Tibial artery (tissue), 4 donors: ENCODE measurements around the gene PEX7.

Source experiments
- DNase-seq, 2 donors: peaks; one replicate each; pipeline ENCODE4 v3.0.0-alpha.2; 2019
- H3K27ac ChIP-seq, 2 donors: fragments of 200-600 bp; sonication (generic) in 1 of 2; 1 replicate in 1 of 2; 2 replicates in 1 of 2; pipeline ENCODE4 v1.5.1; 2018 to 2019; ENCODE audit warnings: mild to moderate bottlenecking in 1 of 2
- H3K27me3 ChIP-seq, 2 donors: fragments of 200-600 bp; sonication (generic) in 1 of 2; one replicate each; pipeline versions ENCODE4 v1.5.1 to v1.6.0; 2016 to 2019
- H3K36me3 ChIP-seq, 3 donors: fragments of 200-600 bp; sonication (generic) in 2 of 3; one replicate each; pipeline ENCODE4 v1.5.1; 2016 to 2019; ENCODE audit warnings: mild to moderate bottlenecking in 2 of 3
- H3K4me1 ChIP-seq, 4 donors: fragments of 200-600 bp; sonication (generic) in 2 of 4; 1 replicate in 3 of 4; 2 replicates in 1 of 4; pipeline ENCODE4 v1.5.1; 2016 to 2019
- H3K4me3 ChIP-seq, 2 donors: fragments of 200-600 bp; sonication (generic) in 1 of 2; 1 replicate in 1 of 2; 2 replicates in 1 of 2; pipeline ENCODE4 v1.5.1; 2018 to 2019; ENCODE audit warnings: mild to moderate bottlenecking in 2 of 2
- H3K9me3 ChIP-seq, 3 donors: fragments of 200-600 bp; sonication (generic) in 1 of 3; one replicate each; pipeline ENCODE4 v1.5.1; 2016 to 2019
- CTCF ChIP-seq, 2 experiments: fragments of 200-600 bp in 1 of 2; fragments of 450-650 bp in 1 of 2; IDR thresholded peaks; one replicate each; pipeline ENCODE4 v1.5.1; 2017 to 2019; ENCODE audit warnings: antibody characterized with exemption in 2 of 2, mild to moderate bottlenecking in 1 of 2, moderate library complexity in 1 of 2
- intact Hi-C: fragments of 100-400 bp; cut with DNase I; formaldehyde crosslinking; loops from one replicate; pipeline ENCODE4 v1.15.0; 2023; ENCODE audit warnings: low total_unique reads

PEX7 gene

GRCh38 chr6:136889271-136890193 is 67.1 kb downstream of the PEX7 start:
- no peaks in the 10 kb centered on the region for H3K9me3 ChIP-seq
- H3K27me3 ChIP-seq = no peaks in the 10 kb centered on the region
- H3K4me3 ChIP-seq = no peak overlapping the region
- H3K4me1 ChIP-seq = no peaks in the 10 kb centered on the region
- no peak overlapping the region for H3K27ac ChIP-seq
- intact Hi-C loops = no loop called here
- TF ChIP-seq CTCF (IDR thresholded peaks at IDR 0.05) = no peak
- peaks cover 0 to 4% (median 4%) of the 10 kb centered on the region in 3 donors for H3K36me3 ChIP-seq
- DNase-seq = no peak

- no peaks in the 10 kb centered on the region for H3K9me3 ChIP-seq
- no peak for TF ChIP-seq CTCF (IDR thresholded peaks at IDR 0.05)
- H3K4me1 ChIP-seq = no peaks in the 10 kb centered on the region
- no peak overlapping the region for H3K27ac ChIP-seq
- intact Hi-C loops = no loop called here
- H3K4me3 ChIP-seq = no peak overlapping the region
- no peaks in the 10 kb centered on the region for H3K27me3 ChIP-seq
- H3K36me3 ChIP-seq = peaks cover 0 to 4% (median 4%) of the 10 kb centered on the region in 3 donors
- DNase-seq = no peak
Measured at GRCh38 chr6:136890194-136890839, 67.9 kb downstream of the PEX7 start.

GRCh38 chr6:136890986-136891385 is 68.6 kb downstream of the PEX7 start:
- H3K4me3 ChIP-seq = no peak overlapping the region
- no peak overlapping the region for H3K27ac ChIP-seq
- no peaks in the 10 kb centered on the region for H3K9me3 ChIP-seq
- peaks cover 0 to 4% (median 4%) of the 10 kb centered on the region in 3 donors for H3K36me3 ChIP-seq
- DNase-seq = no peak
- TF ChIP-seq CTCF (IDR thresholded peaks at IDR 0.05) = no peak
- H3K27me3 ChIP-seq = no peaks in the 10 kb centered on the region
- intact Hi-C loops = no loop called here
- no peaks in the 10 kb centered on the region for H3K4me1 ChIP-seq

GRCh38 chr6:136893187-136893586 is 70.8 kb downstream of the PEX7 start:
- no peak for DNase-seq
- Histone ChIP-seq H3K36me3 (peaks cover 0 to 6% (median 4%) of the 10 kb centered on the region in 3 donors), H3K27me3 (no peaks in the 10 kb centered on the region), H3K27ac (no peak overlapping the region), H3K9me3 (no peaks in the 10 kb centered on the region), H3K4me3 (no peak overlapping the region), H3K4me1 (no peaks in the 10 kb centered on the region)
- no peak for TF ChIP-seq CTCF (IDR thresholded peaks at IDR 0.05)
- intact Hi-C loops = no loop called here

- no peak overlapping the region for H3K27ac ChIP-seq
- no peaks in the 10 kb centered on the region for H3K4me1 ChIP-seq
- no peak for TF ChIP-seq CTCF (IDR thresholded peaks at IDR 0.05)
- intact Hi-C loops = no loop called here
- DNase-seq = no peak
- H3K4me3 ChIP-seq = no peak overlapping the region
- no peaks in the 10 kb centered on the region for H3K9me3 ChIP-seq
- peaks cover 11 to 28% (median 17%) of the 10 kb centered on the region in 3 donors for H3K36me3 ChIP-seq
- no peaks in the 10 kb centered on the region for H3K27me3 ChIP-seq
Measured at GRCh38 chr6:136895901-136896300, 73.5 kb downstream of the PEX7 start.
